ENCODE measurements around the gene DNAJC13. TPM values are rescaled to one million over a fixed set of nuclear protein-coding genes. Genes with fewer than 3 reads are reported as not detected.
"Not testable (repeated sequence)": the region's sequence is repeated elsewhere in the genome, so short reads cannot be mapped to it uniquely, and the experiment has no call there.

DNAJC13 gene
- total and polyA plus RNA-seq, 2 experiments from 2014 or later, result 14.3 to 34.6 TPM

- Histone ChIP-seq H3K36me3 (no peaks in the 10 kb centered on the region), H3K4me3 (no peak overlapping the region), H3K27me3 (no peaks in the 10 kb centered on the region), H3K4me1 (ENCODE audit: low read depth) (peaks cover 15% of the 10 kb centered on the region), H3K9me3 (ENCODE audit: low read depth) (no peaks in the 10 kb centered on the region), H3K27ac (no peak overlapping the region)
- no peak for DNase-seq (ENCODE audit: low read depth in 1 of 2, low spot score in 1 of 2)
- no peak for TF ChIP-seq CTCF (IDR thresholded peaks at IDR 0.05; ENCODE audit: low read depth, low read length)
Measured at GRCh38 chr3:132386259-132386658, 31.0 kb upstream of the DNAJC13 start.

GRCh38 chr3:132392675-132393074, 24.6 kb upstream of the DNAJC13 start:
- not testable (repeated sequence) for H3K4me3 ChIP-seq; H3K9me3 ChIP-seq (ENCODE audit: low read depth); H3K4me1 ChIP-seq (ENCODE audit: low read depth); H3K27me3 ChIP-seq; H3K27ac ChIP-seq; H3K36me3 ChIP-seq; DNase-seq (ENCODE audit: low read depth in 1 of 2, low spot score in 1 of 2)

GRCh38 chr3:132394320-132394719, 23.0 kb upstream of the DNAJC13 start:
- DNase-seq (ENCODE audit: low read depth in 1 of 2, low spot score in 1 of 2), result peak in 1 of 2 donors; percentile 85
- no peak for TF ChIP-seq CTCF (IDR thresholded peaks at IDR 0.05; ENCODE audit: low read depth, low read length)
- H3K27me3 ChIP-seq, result no peaks in the 10 kb centered on the region

GRCh38 chr3:132395126-132395525, 22.2 kb upstream of the DNAJC13 start:
- Histone ChIP-seq H3K27ac (no peak overlapping the region), H3K36me3 (no peaks in the 10 kb centered on the region), H3K4me1 (ENCODE audit: low read depth) (peaks cover 8% of the 10 kb centered on the region), H3K4me3 (no peak overlapping the region), H3K27me3 (no peaks in the 10 kb centered on the region), H3K9me3 (ENCODE audit: low read depth) (no peaks in the 10 kb centered on the region)
- peak in 1 of 2 donors; percentile 8 for DNase-seq (ENCODE audit: low read depth in 1 of 2, low spot score in 1 of 2)
- no peak for TF ChIP-seq CTCF (IDR thresholded peaks at IDR 0.05; ENCODE audit: low read depth, low read length)

More at GRCh38 chr3:132394320-132394719, 23.0 kb upstream of the DNAJC13 start:
- Histone ChIP-seq H3K4me1 (ENCODE audit: low read depth) (peaks cover 8% of the 10 kb centered on the region), H3K36me3 (no peaks in the 10 kb centered on the region), H3K9me3 (ENCODE audit: low read depth) (no peaks in the 10 kb centered on the region), H3K4me3 (no peak overlapping the region), H3K27ac (no peak overlapping the region)

GRCh38 chr3:132396255-132396654, 21.0 kb upstream of the DNAJC13 start:
- TF ChIP-seq CTCF (IDR thresholded peaks at IDR 0.05; ENCODE audit: low read depth, low read length), result no peak
- Histone ChIP-seq H3K9me3 (ENCODE audit: low read depth) (no peaks in the 10 kb centered on the region), H3K27me3 (no peaks in the 10 kb centered on the region), H3K36me3 (no peaks in the 10 kb centered on the region), H3K27ac (no peak overlapping the region), H3K4me3 (no peak overlapping the region), H3K4me1 (ENCODE audit: low read depth) (peaks cover 8% of the 10 kb centered on the region)
- DNase-seq (ENCODE audit: low read depth in 1 of 2, low spot score in 1 of 2), result no peak

GRCh38 chr3:132396776-132397175, 20.5 kb upstream of the DNAJC13 start:
- H3K36me3 ChIP-seq; H3K4me3 ChIP-seq; H3K27ac ChIP-seq; DNase-seq (ENCODE audit: low read depth in 1 of 2, low spot score in 1 of 2); H3K9me3 ChIP-seq (ENCODE audit: low read depth); H3K4me1 ChIP-seq (ENCODE audit: low read depth); H3K27me3 ChIP-seq: not testable (repeated sequence)
